Hepatocyte (in vitro differentiated cells): ENCODE results near the gene LILRA2.

Experiments
- EZH2 ChIP-seq: fragments of 200-600 bp; sonication (generic); IDR thresholded peaks from 2 replicates; pipeline ENCODE4 v1.6.1; 2016; ENCODE audit warnings: antibody characterized with exemption, mild to moderate bottlenecking, borderline replicate concordance
- EZH2phosphoT487 ChIP-seq: fragments of 200-600 bp; sonication (generic); IDR thresholded peaks from one replicate; pipeline ENCODE4 v1.6.1; 2018; ENCODE audit warnings: antibody characterized with exemption, mild to moderate bottlenecking, low read depth, moderate library complexity; ENCODE audit not compliant: unreplicated experiment, severe bottlenecking
- TF ChIP-seq, protein P1 (sequence below): fragments of 200-600 bp; sonication (generic); IDR thresholded peaks from 2 replicates; pipeline ENCODE4 v1.5.1; 2016; ENCODE audit warnings: antibody characterized with exemption, mild to moderate bottlenecking; ENCODE audit not compliant: poor library complexity

DNA sequence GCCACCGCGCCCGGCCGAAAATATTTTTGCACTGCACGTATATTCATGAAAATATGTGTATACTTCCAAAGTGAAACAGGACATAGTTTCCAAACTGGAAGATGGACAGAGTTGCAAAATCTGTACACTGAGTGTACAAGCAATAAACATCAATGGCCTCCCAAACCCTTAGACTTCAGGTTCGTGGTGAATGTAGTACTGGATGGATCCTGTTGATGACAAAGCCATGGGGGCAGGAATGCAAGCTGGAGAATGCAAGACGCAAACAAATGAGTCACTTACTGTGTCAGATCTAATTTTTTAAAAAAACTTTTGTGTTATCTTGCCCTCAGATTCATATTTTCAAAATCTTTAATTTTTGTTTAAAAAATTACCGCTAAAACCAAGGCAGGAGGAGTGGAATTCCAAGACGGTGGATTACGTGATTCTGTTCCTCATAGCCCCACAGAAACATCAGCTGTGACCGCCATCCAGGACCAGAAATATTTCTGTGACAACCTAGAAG is 12.7 kb upstream of the LILRA2 start:
- TF ChIP-seq EZH2, result no peak
- TF ChIP-seq, protein P1, sequence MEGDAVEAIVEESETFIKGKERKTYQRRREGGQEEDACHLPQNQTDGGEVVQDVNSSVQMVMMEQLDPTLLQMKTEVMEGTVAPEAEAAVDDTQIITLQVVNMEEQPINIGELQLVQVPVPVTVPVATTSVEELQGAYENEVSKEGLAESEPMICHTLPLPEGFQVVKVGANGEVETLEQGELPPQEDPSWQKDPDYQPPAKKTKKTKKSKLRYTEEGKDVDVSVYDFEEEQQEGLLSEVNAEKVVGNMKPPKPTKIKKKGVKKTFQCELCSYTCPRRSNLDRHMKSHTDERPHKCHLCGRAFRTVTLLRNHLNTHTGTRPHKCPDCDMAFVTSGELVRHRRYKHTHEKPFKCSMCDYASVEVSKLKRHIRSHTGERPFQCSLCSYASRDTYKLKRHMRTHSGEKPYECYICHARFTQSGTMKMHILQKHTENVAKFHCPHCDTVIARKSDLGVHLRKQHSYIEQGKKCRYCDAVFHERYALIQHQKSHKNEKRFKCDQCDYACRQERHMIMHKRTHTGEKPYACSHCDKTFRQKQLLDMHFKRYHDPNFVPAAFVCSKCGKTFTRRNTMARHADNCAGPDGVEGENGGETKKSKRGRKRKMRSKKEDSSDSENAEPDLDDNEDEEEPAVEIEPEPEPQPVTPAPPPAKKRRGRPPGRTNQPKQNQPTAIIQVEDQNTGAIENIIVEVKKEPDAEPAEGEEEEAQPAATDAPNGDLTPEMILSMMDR, result no peak
- TF ChIP-seq EZH2phosphoT487, result no peak
